HepG2 (cell line): ENCODE data around the gene POMP.

Source experiments
- CHCHD3 ChIP-seq: sonication (generic); formaldehyde crosslinking; IDR thresholded peaks from 2 replicates; pipeline ENCODE4 v1.8.0; 2022; ENCODE audit warnings: mild to moderate bottlenecking, missing genetic modification reagents, moderate library complexity
- CTCF ChIP-seq: sonication (generic); formaldehyde crosslinking; IDR thresholded peaks from 2 replicates; pipeline ENCODE4 v1.5.0; 2020; ENCODE audit warnings: mild to moderate bottlenecking, missing genetic modification reagents, moderate library complexity
- GTF2F1 ChIP-seq: fragments of 150-350 bp; IDR thresholded peaks from 2 replicates; pipeline ENCODE4 v1.6.1; 2014; ENCODE audit warnings: low read length
- NFYB ChIP-seq: sonication (generic); formaldehyde crosslinking; IDR thresholded peaks from 2 replicates; pipeline ENCODE4 v1.4.0; 2020; ENCODE audit warnings: missing genetic modification reagents
- POLR2A ChIP-seq, 2 experiments: IDR thresholded peaks; 2 replicates each; pipeline ENCODE4 v1.6.1; 2011; ENCODE audit warnings: low read depth in 2 of 2, low read length in 2 of 2, mild to moderate bottlenecking in 1 of 2, moderate library complexity in 1 of 2; ENCODE audit not compliant: insufficient read depth in 1 of 2
- REST ChIP-seq, 2 experiments: IDR thresholded peaks; 2 replicates each; pipeline ENCODE4 v1.6.1; 2011 to 2012; ENCODE audit warnings: low read length in 2 of 2, borderline replicate concordance in 1 of 2, low read depth in 1 of 2, mild to moderate bottlenecking in 1 of 2, moderate library complexity in 1 of 2
- SIN3B ChIP-seq: fragments of 150-350 bp; IDR thresholded peaks from 2 replicates; pipeline ENCODE4 v1.6.1; 2014; ENCODE audit warnings: low read length
- ZBTB49 ChIP-seq: sonication (generic); formaldehyde crosslinking; IDR thresholded peaks from 2 replicates; pipeline ENCODE4 v1.4.0; 2020; ENCODE audit warnings: missing genetic modification reagents, borderline replicate concordance
- TF ChIP-seq, protein P1 (sequence below): IDR thresholded peaks from 2 replicates; pipeline ENCODE4 v1.6.1; 2016; ENCODE audit warnings: missing compliant biosample characterization, missing genetic modification reagents, borderline replicate concordance

DNA sequence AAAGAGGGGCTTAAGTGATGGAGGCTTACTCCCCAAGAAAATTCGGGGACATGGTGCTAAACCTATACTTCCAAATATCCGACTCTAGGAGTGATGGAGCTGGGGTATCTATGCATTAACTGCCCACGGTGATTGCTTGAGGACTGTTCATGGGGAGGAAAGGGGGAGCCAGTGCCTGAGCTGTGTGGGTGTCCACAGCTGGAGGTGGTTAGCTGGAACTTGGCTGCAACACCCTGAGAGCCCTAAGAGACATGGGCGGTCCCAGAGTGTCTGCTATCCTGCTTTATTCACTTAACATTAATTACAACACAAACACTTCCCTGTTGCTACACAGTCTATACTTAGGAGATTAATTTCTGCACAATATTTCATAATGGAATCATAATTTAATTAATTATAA is 28.1 kb upstream of the POMP start:
- TF ChIP-seq CTCF, result no peak
- no peak for TF ChIP-seq REST (IDR thresholded peaks at IDR 0.05; ENCODE audit: borderline replicate concordance in 1 of 2, low read depth in 1 of 2, low read length in 2 of 2)
- no peak for TF ChIP-seq SIN3B
- no peak for TF ChIP-seq ZBTB49 (CRISPR knock-in tag)
- TF ChIP-seq NFYB (CRISPR knock-in tag), result no peak
- TF ChIP-seq, protein P1, sequence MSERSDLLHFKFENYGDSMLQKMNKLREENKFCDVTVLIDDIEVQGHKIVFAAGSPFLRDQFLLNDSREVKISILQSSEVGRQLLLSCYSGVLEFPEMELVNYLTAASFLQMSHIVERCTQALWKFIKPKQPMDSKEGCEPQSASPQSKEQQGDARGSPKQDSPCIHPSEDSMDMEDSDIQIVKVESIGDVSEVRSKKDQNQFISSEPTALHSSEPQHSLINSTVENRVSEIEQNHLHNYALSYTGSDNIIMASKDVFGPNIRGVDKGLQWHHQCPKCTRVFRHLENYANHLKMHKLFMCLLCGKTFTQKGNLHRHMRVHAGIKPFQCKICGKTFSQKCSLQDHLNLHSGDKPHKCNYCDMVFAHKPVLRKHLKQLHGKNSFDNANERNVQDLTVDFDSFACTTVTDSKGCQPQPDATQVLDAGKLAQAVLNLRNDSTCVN (CRISPR knock-in tag), result no peak
- no peak for TF ChIP-seq CHCHD3 (CRISPR knock-in tag)
- no peak for TF ChIP-seq GTF2F1
- no peak for TF ChIP-seq POLR2A (IDR thresholded peaks at IDR 0.05; ENCODE audit: insufficient read depth in 1 of 2, low read depth in 2 of 2, low read length in 2 of 2)
